Hepatocyte (in vitro differentiated cells): Measurements from ENCODE around the gene NUAK2. TPM values are rescaled to one million over a fixed set of nuclear protein-coding genes. Genes with fewer than 3 reads are reported as not detected.

Experiments used
- DNase-seq: peaks from one replicate; pipeline ENCODE4 v3.0.0-alpha.2; 2016; ENCODE audit warnings: low spot score
- H2AFZ ChIP-seq: fragments of 200-600 bp; sonication (generic); 2 replicates; pipeline ENCODE4 v1.6.0; 2016; ENCODE audit warnings: antibody characterized with exemption, mild to moderate bottlenecking
- H3K27ac ChIP-seq: fragments of 200-600 bp; sonication (generic); 2 replicates; pipeline ENCODE4 v1.5.1; 2016; ENCODE audit warnings: mild to moderate bottlenecking
- H3K27me3 ChIP-seq: fragments of 200-600 bp; sonication (generic); 2 replicates; pipeline ENCODE4 v1.6.1; 2016
- H3K36me3 ChIP-seq: fragments of 200-600 bp; sonication (generic); replicated peaks from 2 replicates; pipeline ENCODE4 v1.5.1; 2016; ENCODE audit warnings: low read depth; ENCODE audit not compliant: insufficient read depth
- H3K4me1 ChIP-seq: fragments of 200-600 bp; sonication (generic); 2 replicates; pipeline ENCODE4 v1.5.1; 2016; ENCODE audit warnings: mild to moderate bottlenecking, moderate library complexity; ENCODE audit not compliant: insufficient read depth
- H3K4me2 ChIP-seq: fragments of 200-600 bp; sonication (generic); 2 replicates; pipeline ENCODE4 v1.6.0; 2016
- H3K4me3 ChIP-seq: fragments of 200-600 bp; sonication (generic); 2 replicates; pipeline ENCODE4 v1.5.1; 2016; ENCODE audit warnings: mild to moderate bottlenecking
- H3K79me2 ChIP-seq: fragments of 200-600 bp; sonication (generic); 2 replicates; pipeline ENCODE4 v1.6.0; 2017; ENCODE audit warnings: mild to moderate bottlenecking
- H3K9me2 ChIP-seq: fragments of 200-600 bp; sonication (generic); replicated peaks from 2 replicates; pipeline ENCODE4 v1.6.0; 2017; ENCODE audit warnings: mild to moderate bottlenecking; ENCODE audit not compliant: insufficient read depth
- H3K9me3 ChIP-seq: fragments of 200-600 bp; sonication (generic); 2 replicates; pipeline ENCODE4 v1.5.1; 2016; ENCODE audit warnings: low read depth, mild to moderate bottlenecking
- H4K20me1 ChIP-seq: fragments of 200-600 bp; sonication (generic); 2 replicates; pipeline ENCODE4 v1.6.0; 2016; ENCODE audit warnings: mild to moderate bottlenecking; ENCODE audit not compliant: insufficient read depth, poor library complexity, severe bottlenecking
- CTCF ChIP-seq: fragments of 200-600 bp; sonication (generic); IDR thresholded peaks from 2 replicates; pipeline ENCODE4 v1.5.1; 2016; ENCODE audit warnings: antibody characterized with exemption, mild to moderate bottlenecking; ENCODE audit not compliant: poor library complexity
- EZH2 ChIP-seq: fragments of 200-600 bp; sonication (generic); IDR thresholded peaks from 2 replicates; pipeline ENCODE4 v1.6.1; 2016; ENCODE audit warnings: antibody characterized with exemption, mild to moderate bottlenecking, borderline replicate concordance
- EZH2phosphoT487 ChIP-seq: fragments of 200-600 bp; sonication (generic); IDR thresholded peaks from one replicate; pipeline ENCODE4 v1.6.1; 2018; ENCODE audit warnings: antibody characterized with exemption, mild to moderate bottlenecking, low read depth, moderate library complexity; ENCODE audit not compliant: unreplicated experiment, severe bottlenecking
- WGBS: methylation state at CpG from one replicate; pipeline ENCODE4 v1.1.6; 2016; ENCODE audit warnings: low lambda C conversion rate; ENCODE audit errors: missing lambda C conversion rate; 5-methylcytosine and 5-hydroxymethylcytosine counted together
- polyA plus RNA-seq: library from polyadenylated mRNA; unstranded; fragments of >200 nt; fragmentation: Nextera tagmentation; extraction: Ambion mirVana; gene quantifications from 2 replicates; pipeline ENCODE4 v1.2.1, GENCODE V29; 2016
- total RNA-seq: library from RNA; depleted of rRNA; stranded (reverse); fragments of >200 nt; gene quantifications from 2 replicates; pipeline ENCODE4 v1.2.3, GENCODE V29; 2014

NUAK2 gene
- total and polyA plus RNA-seq, 2 experiments from 2014 or later = 13.4 to 20.7 TPM

DNA sequence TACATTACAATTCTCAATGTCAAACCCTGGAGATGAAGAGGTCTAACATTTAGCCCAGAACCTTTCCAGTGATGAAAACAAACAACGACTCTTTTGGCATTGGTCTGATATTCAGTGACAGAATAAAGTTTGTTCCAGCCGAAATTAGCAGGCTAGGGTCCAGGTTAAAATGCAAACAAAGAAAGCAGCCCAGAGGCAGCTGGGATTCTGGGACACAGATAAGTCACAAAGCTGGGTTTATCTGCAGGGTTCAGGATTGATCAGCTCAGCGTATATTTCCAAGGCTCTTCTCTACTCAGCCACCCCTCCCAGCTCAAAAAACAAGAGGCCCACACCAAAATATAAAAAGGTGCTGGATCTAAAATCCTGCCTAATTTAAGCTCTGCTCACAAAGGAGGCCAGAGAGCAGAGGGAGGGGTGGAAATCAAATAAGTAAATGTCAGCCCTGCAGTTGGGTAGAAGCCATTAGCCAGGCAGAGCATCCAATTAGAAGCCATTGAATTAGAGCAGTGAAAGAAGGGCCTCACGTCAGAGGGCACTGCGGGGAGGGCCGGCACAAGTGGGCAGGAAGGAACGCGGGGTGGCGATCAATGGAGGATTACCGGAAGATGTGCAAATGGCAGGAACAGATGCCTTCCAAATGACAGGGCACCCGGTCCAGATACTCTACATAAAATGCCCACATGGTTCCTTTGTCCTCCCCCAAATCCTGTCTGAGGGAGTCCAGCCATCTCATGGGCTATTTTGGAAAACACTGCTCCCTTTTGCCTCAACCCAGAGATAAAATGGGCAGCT lies 38.4 kb upstream of the NUAK2 start:
- no peaks in the 10 kb centered on the region for H3K79me2 ChIP-seq
- H3K4me1 ChIP-seq = no peaks in the 10 kb centered on the region
- no peak overlapping the region for H3K27ac ChIP-seq
- no peaks in the 10 kb centered on the region for H3K36me3 ChIP-seq
- whole genome bisulfite sequencing = 67% methylated on average over 11 of the region's 11 CpGs
- no peaks in the 10 kb centered on the region for H3K27me3 ChIP-seq
- H3K4me3 ChIP-seq = no peak overlapping the region
- no peaks in the 10 kb centered on the region for H3K9me3 ChIP-seq
- DNase-seq = no peak
- no peak overlapping the region for H3K4me2 ChIP-seq
- no peaks in the 10 kb centered on the region for H3K9me2 ChIP-seq
- H4K20me1 ChIP-seq = no peaks in the 10 kb centered on the region
- no peak overlapping the region for H2AFZ ChIP-seq
- TF ChIP-seq CTCF (no peak), EZH2 (no peak), EZH2phosphoT487 (no peak)

- Histone ChIP-seq H3K4me3 (no peak overlapping the region), H3K79me2 (no peaks in the 10 kb centered on the region), H3K27ac (no peak overlapping the region), H2AFZ (no peak overlapping the region), H3K9me3 (no peaks in the 10 kb centered on the region), H3K9me2 (no peaks in the 10 kb centered on the region), H3K27me3 (no peaks in the 10 kb centered on the region), H3K36me3 (no peaks in the 10 kb centered on the region), H3K4me1 (no peaks in the 10 kb centered on the region), H3K4me2 (no peak overlapping the region), H4K20me1 (no peaks in the 10 kb centered on the region)
- DNase-seq = no peak
- TF ChIP-seq CTCF = no peak
- no peak for TF ChIP-seq EZH2phosphoT487
Measured at GRCh38 chr1:205358579-205358978, 37.0 kb upstream of the NUAK2 start.

DNA sequence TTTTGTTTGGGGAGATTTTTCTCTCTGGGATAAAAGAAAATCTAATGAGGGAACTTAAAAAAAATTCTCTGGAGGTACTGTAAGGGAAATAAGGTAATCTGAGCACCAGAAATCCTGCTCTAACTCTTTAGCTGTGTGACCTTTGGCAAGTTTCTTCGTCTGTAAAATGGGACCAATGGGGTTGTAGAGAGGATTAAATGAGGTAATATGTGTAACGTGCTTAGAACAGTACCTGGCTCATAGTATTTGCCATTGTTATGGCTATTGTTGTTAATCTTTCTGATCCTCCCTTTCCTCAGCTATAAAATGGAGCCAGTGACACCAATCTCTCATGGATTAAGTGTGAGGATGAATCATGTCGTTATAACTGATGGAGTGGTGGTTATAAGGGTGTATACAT lies 36.0 kb upstream of the NUAK2 start:
- 84% methylated on average over 3 of the region's 3 CpGs for WGBS
- Histone ChIP-seq H3K9me2 (no peaks in the 10 kb centered on the region), H3K27ac (no peak overlapping the region)

More for the DNA sequence above, 36.0 kb upstream of the NUAK2 start:
- no peak overlapping the region for H3K4me2 ChIP-seq
- TF ChIP-seq CTCF = no peak
- TF ChIP-seq EZH2phosphoT487 = no peak
- TF ChIP-seq EZH2 = no peak
- DNase-seq = no peak
- no peak overlapping the region for H2AFZ ChIP-seq
- H3K9me3 ChIP-seq = no peaks in the 10 kb centered on the region
- no peaks in the 10 kb centered on the region for H3K4me1 ChIP-seq
- no peak overlapping the region for H3K4me3 ChIP-seq
- no peaks in the 10 kb centered on the region for H3K79me2 ChIP-seq
- H3K36me3 ChIP-seq = no peaks in the 10 kb centered on the region
- no peaks in the 10 kb centered on the region for H4K20me1 ChIP-seq
- H3K27me3 ChIP-seq = no peaks in the 10 kb centered on the region
